ENCODE results near the gene SUN2.

Gene SUN2

DNA sequence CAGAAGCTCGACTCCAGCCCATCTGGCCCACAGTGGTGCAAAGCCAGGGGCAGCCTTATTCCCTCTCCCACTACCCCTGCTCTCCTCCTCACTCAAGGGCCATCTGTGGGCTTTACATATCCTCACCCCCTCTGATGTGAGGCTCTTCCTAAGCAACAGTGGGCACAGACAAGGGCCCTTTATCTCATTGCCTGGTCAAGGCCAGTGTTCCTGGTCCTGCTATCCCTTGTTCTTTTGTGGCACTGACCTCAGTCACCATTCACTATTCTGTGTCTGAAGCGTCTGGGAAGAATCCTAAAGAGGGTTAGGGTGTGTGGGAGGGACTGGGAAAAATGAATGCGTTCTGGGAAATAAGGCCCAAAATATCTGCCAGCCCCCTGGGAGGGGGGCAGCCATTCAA is 30.8 kb upstream of the SUN2 start:
- TF ChIP-seq, protein P1, sequence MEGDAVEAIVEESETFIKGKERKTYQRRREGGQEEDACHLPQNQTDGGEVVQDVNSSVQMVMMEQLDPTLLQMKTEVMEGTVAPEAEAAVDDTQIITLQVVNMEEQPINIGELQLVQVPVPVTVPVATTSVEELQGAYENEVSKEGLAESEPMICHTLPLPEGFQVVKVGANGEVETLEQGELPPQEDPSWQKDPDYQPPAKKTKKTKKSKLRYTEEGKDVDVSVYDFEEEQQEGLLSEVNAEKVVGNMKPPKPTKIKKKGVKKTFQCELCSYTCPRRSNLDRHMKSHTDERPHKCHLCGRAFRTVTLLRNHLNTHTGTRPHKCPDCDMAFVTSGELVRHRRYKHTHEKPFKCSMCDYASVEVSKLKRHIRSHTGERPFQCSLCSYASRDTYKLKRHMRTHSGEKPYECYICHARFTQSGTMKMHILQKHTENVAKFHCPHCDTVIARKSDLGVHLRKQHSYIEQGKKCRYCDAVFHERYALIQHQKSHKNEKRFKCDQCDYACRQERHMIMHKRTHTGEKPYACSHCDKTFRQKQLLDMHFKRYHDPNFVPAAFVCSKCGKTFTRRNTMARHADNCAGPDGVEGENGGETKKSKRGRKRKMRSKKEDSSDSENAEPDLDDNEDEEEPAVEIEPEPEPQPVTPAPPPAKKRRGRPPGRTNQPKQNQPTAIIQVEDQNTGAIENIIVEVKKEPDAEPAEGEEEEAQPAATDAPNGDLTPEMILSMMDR (IDR thresholded peaks at IDR 0.05; ENCODE audit: insufficient read depth, missing control alignments): no peak
- no peak for DNase-seq (ENCODE audit: insufficient read length, low spot score)
- FAIRE-seq: no peak

DNA sequence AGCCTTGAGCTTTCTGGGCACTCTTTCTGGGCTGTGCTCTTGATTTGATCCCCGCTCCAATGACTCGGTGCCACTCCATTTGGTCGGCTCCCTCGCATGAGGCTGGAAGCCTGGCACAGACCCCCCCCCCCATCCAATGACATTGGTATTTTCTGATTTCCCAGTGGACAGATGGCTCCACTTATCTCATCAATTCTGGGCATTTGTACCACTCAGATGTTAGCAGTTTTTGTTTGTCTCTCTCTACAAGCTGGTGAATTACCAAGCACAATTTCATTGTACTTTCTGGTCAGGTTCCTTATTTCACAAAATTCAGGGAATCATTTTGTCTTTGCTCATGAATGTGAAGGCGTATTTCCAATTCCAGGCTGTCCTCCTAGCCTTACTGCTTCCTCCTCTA is 29.1 kb upstream of the SUN2 start:
- TF ChIP-seq, protein P1 (IDR thresholded peaks at IDR 0.05; ENCODE audit: insufficient read depth, missing control alignments): no peak
- FAIRE-seq: no peak
- no peak for DNase-seq (ENCODE audit: insufficient read length, low spot score)

DNA sequence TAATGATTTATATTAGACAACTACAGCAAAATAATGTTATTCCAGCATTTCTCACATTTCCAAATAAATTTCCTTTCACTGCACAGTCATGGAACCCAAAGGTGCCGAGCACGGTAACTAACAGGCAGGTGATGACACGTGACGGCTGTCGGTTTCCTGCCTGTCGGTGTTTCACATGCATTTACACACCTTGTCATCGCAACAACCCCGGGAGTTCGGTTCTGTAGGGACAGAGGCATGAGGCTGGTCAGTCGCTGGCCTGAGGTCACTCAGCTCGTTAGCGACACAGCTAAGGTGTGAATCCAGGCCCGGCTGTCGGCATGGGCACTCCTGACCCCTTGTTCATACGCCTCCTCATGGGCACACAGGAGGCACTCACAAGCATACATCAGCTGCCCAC is 28.2 kb upstream of the SUN2 start:
- TF ChIP-seq, protein P1 (IDR thresholded peaks at IDR 0.05; ENCODE audit: insufficient read depth, missing control alignments): no peak
- DNase-seq (ENCODE audit: insufficient read length, low spot score) (no peak), FAIRE-seq (no peak)

DNA sequence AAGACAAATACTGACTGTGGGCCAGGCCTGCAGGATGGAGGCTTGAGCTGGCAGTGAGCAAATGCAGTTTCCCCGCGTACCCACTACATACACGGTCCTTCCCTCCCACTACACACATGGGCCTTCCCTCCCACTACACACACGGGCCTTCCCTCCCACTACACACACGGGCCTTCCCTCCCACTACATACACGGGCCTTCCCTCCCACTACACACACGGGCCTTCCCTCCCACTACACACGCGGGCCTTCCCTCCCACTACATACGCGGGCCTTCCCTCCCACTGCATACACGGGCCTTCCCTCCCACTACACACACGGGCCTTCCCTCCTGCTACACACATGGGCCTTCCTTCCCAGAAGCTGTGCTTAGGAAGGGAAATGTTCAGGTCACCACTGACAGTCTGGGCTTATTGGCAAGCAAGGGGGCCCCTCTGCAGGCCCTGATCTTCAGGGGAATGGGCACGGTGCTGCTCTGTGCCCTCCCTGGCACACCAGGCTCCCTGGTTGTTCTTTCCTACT is 27.4 kb upstream of the SUN2 start:
- DNase-seq (ENCODE audit: insufficient read length, low spot score) (no peak), FAIRE-seq (no peak)
- TF ChIP-seq, protein P1 (IDR thresholded peaks at IDR 0.05; ENCODE audit: insufficient read depth, missing control alignments): no peak

DNA sequence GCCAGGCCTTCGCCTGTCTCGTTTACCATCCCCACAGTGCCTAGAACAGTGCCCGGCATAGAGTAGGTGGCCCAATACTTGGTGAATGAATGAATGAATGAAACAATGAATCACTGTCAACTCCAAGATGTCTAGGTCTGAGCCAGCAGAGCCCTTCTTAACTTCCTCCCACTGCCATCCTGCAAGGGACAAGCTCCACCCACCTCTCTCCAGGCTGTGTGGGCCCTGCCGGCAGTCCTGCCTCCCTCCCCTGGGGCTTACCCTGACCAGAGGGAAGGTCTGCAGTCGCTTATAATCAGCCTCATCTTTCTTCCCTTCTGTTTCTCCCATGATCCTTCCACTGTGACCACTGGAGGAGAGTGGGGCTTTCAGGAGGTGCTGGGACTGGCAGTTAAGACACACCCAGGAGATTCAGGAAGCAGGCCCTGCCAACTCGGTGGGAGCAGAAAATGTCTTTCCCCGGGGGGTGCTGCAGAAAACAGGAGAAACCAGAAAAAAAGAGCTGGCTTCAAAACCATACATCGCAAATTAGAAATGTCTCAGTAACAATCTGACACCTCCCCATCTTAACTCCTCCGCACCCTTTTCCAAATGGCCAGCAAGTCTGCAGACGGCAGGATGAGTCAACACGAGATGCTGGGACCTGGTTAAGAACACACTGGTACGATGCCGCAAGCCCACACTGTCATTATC is 26.8 kb upstream of the SUN2 start:
- TF ChIP-seq, protein P1 (IDR thresholded peaks at IDR 0.05; ENCODE audit: insufficient read depth, missing control alignments): no peak
- DNase-seq (ENCODE audit: insufficient read length, low spot score) (no peak), FAIRE-seq (no peak)

DNA sequence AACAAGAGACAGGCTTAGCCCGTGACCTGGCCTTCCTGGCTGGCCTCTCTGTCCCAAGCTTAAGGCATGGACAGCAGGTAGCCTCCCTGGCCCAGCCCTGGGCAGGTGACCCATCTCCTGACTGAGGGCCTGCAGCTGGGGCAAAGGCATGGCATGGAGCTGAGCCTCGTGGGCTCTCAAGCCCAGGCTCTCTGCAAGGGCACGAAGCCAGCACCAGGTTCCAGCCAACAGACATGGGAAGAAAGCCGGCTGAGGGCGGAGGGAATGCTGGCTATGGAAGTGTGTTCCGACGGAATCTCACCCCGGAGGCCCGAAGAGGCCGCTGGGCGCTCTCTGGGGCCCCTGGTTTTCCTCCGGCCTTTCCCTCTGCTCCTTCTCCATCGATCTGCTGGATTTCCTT is 25.2 kb upstream of the SUN2 start:
- FAIRE-seq (no peak), DNase-seq (ENCODE audit: insufficient read length, low spot score) (no peak)
- TF ChIP-seq, protein P1 (IDR thresholded peaks at IDR 0.05; ENCODE audit: insufficient read depth, missing control alignments): no peak

DNA sequence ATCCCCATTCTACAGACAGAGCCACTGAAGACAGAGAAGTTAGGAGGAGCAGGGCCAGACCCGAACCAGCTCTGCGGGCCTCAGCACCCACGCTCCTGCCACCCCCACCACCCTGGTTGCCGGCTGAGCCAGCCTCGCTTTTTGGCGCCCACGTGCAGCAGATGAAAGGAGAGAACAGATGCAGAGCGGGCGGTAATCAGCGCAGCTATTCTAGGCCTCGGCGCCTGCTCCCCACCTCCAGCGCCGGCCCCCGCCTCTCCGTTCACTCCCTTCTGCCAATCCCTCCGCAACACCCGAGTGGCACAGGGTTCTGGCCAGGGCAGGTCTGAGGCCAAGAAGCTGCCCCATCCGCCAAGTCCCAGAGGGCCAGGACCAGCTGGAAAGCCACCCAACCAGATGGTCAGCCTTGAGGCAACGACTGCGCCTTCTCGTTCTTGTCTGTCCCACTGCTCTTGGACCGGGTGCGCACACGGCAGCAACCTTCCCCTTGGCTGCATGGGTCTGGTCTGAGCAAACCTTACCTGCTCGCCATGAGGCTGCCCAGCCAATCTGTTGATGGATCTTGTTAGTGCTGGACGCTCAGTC is 21.4 kb upstream of the SUN2 start:
- TF ChIP-seq, protein P1 (IDR thresholded peaks at IDR 0.05; ENCODE audit: insufficient read depth, missing control alignments): no peak
- FAIRE-seq (no peak), DNase-seq (ENCODE audit: insufficient read length, low spot score) (no peak)

Data from D721Med (cell line).